Measurements from ENCODE around the gene KLHL29.

The KLHL29 gene

DNA sequence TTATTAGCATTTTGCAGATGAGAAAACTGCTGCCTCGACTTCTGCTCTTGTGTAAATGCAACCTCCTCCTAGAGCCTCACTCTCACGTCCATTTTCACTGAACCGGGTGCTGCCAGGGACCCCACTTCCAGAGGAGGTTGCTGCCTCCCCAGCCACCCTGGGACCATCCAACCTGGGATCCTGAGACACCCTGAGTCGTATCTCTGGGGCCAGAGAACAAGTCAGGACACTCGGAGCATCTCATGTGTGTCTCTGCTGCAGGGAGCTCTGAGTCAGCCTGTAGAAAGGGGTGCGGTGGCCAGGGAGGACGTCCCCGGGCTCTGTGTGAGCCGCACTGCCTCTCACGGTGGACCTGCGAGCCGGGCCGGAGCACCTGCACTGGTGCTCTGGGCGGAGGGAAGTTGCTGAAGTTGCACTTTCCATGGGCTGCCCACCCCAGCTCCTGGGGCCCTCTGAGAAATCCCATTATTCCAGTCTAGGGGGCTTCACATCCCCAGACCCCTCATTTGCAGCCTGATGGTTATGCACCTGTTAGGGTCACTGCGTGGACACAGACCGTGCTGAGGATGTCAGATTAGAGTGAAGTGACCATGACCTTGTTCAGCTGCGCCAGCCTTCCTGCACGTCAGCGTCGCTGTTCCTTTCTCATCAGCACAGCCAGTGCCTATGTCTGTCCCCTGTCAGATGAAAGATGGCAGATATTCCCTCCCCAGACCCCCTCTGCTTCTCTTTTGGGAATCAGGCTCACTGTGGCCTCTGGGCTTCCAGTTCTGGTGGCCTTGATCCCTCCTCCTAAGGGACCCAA is 230.4 kb downstream of the KLHL29 start:
- H3K9me3 ChIP-seq (replicated peaks in 1 of 2; ENCODE audit: control insufficient read depth in 2 of 2, insufficient read depth in 1 of 2, low read depth in 1 of 2, low read length in 2 of 2): peaks cover 1 to 12% of the 10 kb centered on the region in 2 donors
- H3K27ac ChIP-seq (replicated peaks; ENCODE audit: low read length): no peak overlapping the region
- no peak overlapping the region for H4K8ac ChIP-seq (ENCODE audit: low read depth, low read length)
- peak overlapping the region; percentile 70 for H2AFZ ChIP-seq (ENCODE audit: low read length)
- no peaks in the 10 kb centered on the region for H3K27me3 ChIP-seq (ENCODE audit: control insufficient read depth in 3 of 3, insufficient read depth in 3 of 3, low read depth in 1 of 3, low read length in 3 of 3)
- H3K23ac ChIP-seq (ENCODE audit: low read depth, low read length, poor library complexity): no peak overlapping the region
- no peak overlapping the region for H4K91ac ChIP-seq (ENCODE audit: low read depth, low read length, poor library complexity)
- H2BK5ac ChIP-seq (ENCODE audit: low read length): no peak overlapping the region
- H3K4me2 ChIP-seq (ENCODE audit: insufficient read depth, low read length, poor library complexity, severe bottlenecking): no peak overlapping the region
- no peak overlapping the region for H2BK15ac ChIP-seq (ENCODE audit: low read length)
- DNase-seq (ENCODE audit: low spot score): no peak
- peak overlapping the region; percentile 91 for H2AK5ac ChIP-seq (ENCODE audit: low read depth, low read length)
- peak overlapping the region; percentile 88 for H3K18ac ChIP-seq (ENCODE audit: low read length)
- H3K4ac ChIP-seq (ENCODE audit: low read length): no peak overlapping the region
- H3K4me1 ChIP-seq (ENCODE audit: control insufficient read depth in 2 of 2, insufficient read depth in 1 of 2, low read depth in 1 of 2, low read length in 2 of 2): peaks cover 20 to 47% of the 10 kb centered on the region in 2 donors
- H3K79me1 ChIP-seq (ENCODE audit: low read depth, low read length): no peaks in the 10 kb centered on the region
- H3K9ac ChIP-seq (ENCODE audit: low read depth, low read length, poor library complexity): peak overlapping the region; percentile 22
- H3K4me3 ChIP-seq (ENCODE audit: low read length in 2 of 2): no peak overlapping the region
- H3K14ac ChIP-seq (ENCODE audit: low read length): no peak overlapping the region
- H3K36me3 ChIP-seq (replicated peaks in 1 of 2; ENCODE audit: control insufficient read depth in 2 of 2, insufficient read depth in 2 of 2, low read length in 2 of 2): no peaks in the 10 kb centered on the region
- no CpG with 5 or more reads among the region's 20 CpGs for WGBS, 2 donors (ENCODE audit: extremely low coverage in 2 of 2, insufficient read length in 2 of 2, insufficient replicate concordance in 1 of 2)
- peak overlapping the region; percentile 26 for H2BK12ac ChIP-seq (ENCODE audit: low read length)
- H2BK120ac ChIP-seq (ENCODE audit: low read depth, low read length): no peak overlapping the region

DNA sequence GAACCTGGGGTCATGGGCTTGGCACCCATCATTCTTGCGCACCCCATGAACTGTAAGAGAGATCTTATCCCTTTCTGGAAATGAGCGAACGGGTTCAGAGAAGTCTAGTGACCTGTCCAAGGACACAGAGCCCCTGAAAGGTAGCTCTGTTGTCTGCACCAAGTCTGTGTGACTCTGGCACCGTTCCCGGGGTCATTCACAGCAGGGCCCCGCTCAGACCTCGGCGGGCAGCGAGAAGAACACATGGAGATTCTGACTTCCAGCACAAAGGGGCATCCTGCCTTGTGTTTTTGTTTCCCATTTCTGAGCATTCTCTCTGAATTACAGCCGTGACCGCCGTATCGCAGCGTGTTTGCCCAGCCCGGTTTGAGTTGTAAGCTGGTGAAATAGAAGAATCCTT is 231.7 kb downstream of the KLHL29 start:
- H3K9me3 ChIP-seq (replicated peaks in 1 of 2; ENCODE audit: control insufficient read depth in 2 of 2, insufficient read depth in 1 of 2, low read depth in 1 of 2, low read length in 2 of 2): peaks cover 0 to 2% of the 10 kb centered on the region in 2 donors
- no peak overlapping the region for H3K23ac ChIP-seq (ENCODE audit: low read depth, low read length, poor library complexity)
- no CpG with 5 or more reads among the region's 15 CpGs for WGBS, 2 donors (ENCODE audit: extremely low coverage in 2 of 2, insufficient read length in 2 of 2, insufficient replicate concordance in 1 of 2)
- DNase-seq (ENCODE audit: low spot score): no peak
- H3K18ac ChIP-seq (ENCODE audit: low read length): peak overlapping the region; percentile 81
- peaks cover 20 to 47% of the 10 kb centered on the region in 2 donors for H3K4me1 ChIP-seq (ENCODE audit: control insufficient read depth in 2 of 2, insufficient read depth in 1 of 2, low read depth in 1 of 2, low read length in 2 of 2)
- H3K14ac ChIP-seq (ENCODE audit: low read length): no peak overlapping the region
- H3K79me1 ChIP-seq (ENCODE audit: low read depth, low read length): no peaks in the 10 kb centered on the region
- no peaks in the 10 kb centered on the region for H3K27me3 ChIP-seq (ENCODE audit: control insufficient read depth in 3 of 3, insufficient read depth in 3 of 3, low read depth in 1 of 3, low read length in 3 of 3)
- no peak overlapping the region for H3K4me3 ChIP-seq (ENCODE audit: low read length in 2 of 2)
- no peak overlapping the region for H2BK120ac ChIP-seq (ENCODE audit: low read depth, low read length)
- no peak overlapping the region for H4K8ac ChIP-seq (ENCODE audit: low read depth, low read length)
- no peak overlapping the region for H3K27ac ChIP-seq (replicated peaks; ENCODE audit: low read length)
- H2AFZ ChIP-seq (ENCODE audit: low read length): peak overlapping the region; percentile 83
- H2BK5ac ChIP-seq (ENCODE audit: low read length): no peak overlapping the region
- no peak overlapping the region for H4K91ac ChIP-seq (ENCODE audit: low read depth, low read length, poor library complexity)
- no peak overlapping the region for H3K9ac ChIP-seq (ENCODE audit: low read depth, low read length, poor library complexity)
- H3K4ac ChIP-seq (ENCODE audit: low read length): no peak overlapping the region
- no peak overlapping the region for H2BK15ac ChIP-seq (ENCODE audit: low read length)
- H2BK12ac ChIP-seq (ENCODE audit: low read length): no peak overlapping the region
- H3K4me2 ChIP-seq (ENCODE audit: insufficient read depth, low read length, poor library complexity, severe bottlenecking): no peak overlapping the region
- H2AK5ac ChIP-seq (ENCODE audit: low read depth, low read length): no peak overlapping the region
- no peaks in the 10 kb centered on the region for H3K36me3 ChIP-seq (replicated peaks in 1 of 2; ENCODE audit: control insufficient read depth in 2 of 2, insufficient read depth in 2 of 2, low read length in 2 of 2)

DNA sequence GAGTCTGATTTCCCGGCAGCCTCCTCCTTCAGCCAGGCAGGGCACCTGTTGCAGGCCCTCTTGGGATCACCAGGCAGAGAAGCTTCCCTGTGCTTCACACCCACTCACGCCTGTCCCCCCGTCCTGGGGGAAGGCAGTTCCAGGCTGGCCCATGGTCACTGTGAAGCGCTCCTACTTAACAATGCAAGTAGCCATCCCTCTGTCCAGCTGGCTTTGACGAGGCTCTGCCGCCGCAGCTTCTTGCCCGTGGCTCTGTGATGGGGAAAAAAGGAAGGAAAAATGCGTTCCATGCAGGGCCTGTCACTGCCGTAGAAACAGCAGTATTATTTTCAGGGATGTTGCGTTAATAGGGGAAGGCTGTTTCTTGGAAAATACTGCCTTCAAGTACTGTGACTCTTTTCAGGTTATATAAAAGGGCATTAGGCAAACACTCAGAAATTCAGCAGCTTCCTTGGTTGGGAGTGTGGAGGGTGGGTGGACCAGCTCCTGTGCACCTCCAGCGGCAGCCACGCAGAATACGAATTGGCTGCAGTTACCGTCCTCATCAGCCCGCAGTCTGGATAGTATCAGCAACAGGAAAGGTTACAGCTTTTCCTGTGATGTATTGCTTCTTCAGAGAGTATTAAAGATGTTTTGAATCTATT is 232.3 kb downstream of the KLHL29 start:
- no peak overlapping the region for H3K4ac ChIP-seq (ENCODE audit: low read length)
- H2BK120ac ChIP-seq (ENCODE audit: low read depth, low read length): no peak overlapping the region
- H3K9me3 ChIP-seq (replicated peaks in 1 of 2; ENCODE audit: control insufficient read depth in 2 of 2, insufficient read depth in 1 of 2, low read depth in 1 of 2, low read length in 2 of 2): no peaks in the 10 kb centered on the region
- H3K4me2 ChIP-seq (ENCODE audit: insufficient read depth, low read length, poor library complexity, severe bottlenecking): no peak overlapping the region
- no peak overlapping the region for H2BK12ac ChIP-seq (ENCODE audit: low read length)
- no peaks in the 10 kb centered on the region for H3K79me1 ChIP-seq (ENCODE audit: low read depth, low read length)
- no CpG with 5 or more reads among the region's 16 CpGs for whole genome bisulfite sequencing, 2 donors (ENCODE audit: extremely low coverage in 2 of 2, insufficient read length in 2 of 2, insufficient replicate concordance in 1 of 2)
- H2AK5ac ChIP-seq (ENCODE audit: low read depth, low read length): peak overlapping the region; percentile 47
- H3K14ac ChIP-seq (ENCODE audit: low read length): no peak overlapping the region
- H2AFZ ChIP-seq (ENCODE audit: low read length): peak overlapping the region; percentile 83
- DNase-seq (ENCODE audit: low spot score): no peak
- H2BK15ac ChIP-seq (ENCODE audit: low read length): no peak overlapping the region
- peak overlapping the region in 1 of 2 donors; percentile 22 for H3K4me3 ChIP-seq (ENCODE audit: low read length in 2 of 2)
- H2BK5ac ChIP-seq (ENCODE audit: low read length): no peak overlapping the region
- H4K91ac ChIP-seq (ENCODE audit: low read depth, low read length, poor library complexity): no peak overlapping the region
- peaks cover 20 to 47% of the 10 kb centered on the region in 2 donors for H3K4me1 ChIP-seq (ENCODE audit: control insufficient read depth in 2 of 2, insufficient read depth in 1 of 2, low read depth in 1 of 2, low read length in 2 of 2)
- no peak overlapping the region for H4K8ac ChIP-seq (ENCODE audit: low read depth, low read length)
- H3K18ac ChIP-seq (ENCODE audit: low read length): no peak overlapping the region
- H3K9ac ChIP-seq (ENCODE audit: low read depth, low read length, poor library complexity): no peak overlapping the region
- no peaks in the 10 kb centered on the region for H3K36me3 ChIP-seq (replicated peaks in 1 of 2; ENCODE audit: control insufficient read depth in 2 of 2, insufficient read depth in 2 of 2, low read length in 2 of 2)
- H3K23ac ChIP-seq (ENCODE audit: low read depth, low read length, poor library complexity): no peak overlapping the region
- H3K27ac ChIP-seq (replicated peaks; ENCODE audit: low read length): no peak overlapping the region
- H3K27me3 ChIP-seq (ENCODE audit: control insufficient read depth in 3 of 3, insufficient read depth in 3 of 3, low read depth in 1 of 3, low read length in 3 of 3): no peaks in the 10 kb centered on the region

DNA sequence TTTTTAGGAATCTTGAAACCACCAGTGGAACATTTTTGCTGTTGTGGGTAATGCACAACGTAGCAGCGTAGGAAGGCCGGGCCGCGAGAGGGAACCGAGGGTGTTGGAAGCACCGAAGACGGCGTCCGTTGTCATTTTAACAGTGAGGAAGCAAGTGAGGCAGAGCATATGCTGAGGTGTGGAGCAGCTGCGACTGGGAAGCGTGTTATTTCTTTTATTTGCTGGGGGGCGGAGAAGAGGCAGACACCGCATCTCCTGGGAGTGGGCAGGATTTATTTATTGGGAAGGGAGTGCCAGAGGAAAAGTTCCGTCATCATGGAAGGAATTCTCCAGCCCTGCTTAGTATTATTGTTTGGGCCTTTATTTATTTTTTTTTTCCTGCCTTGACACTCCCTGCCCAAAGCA is 232.8 kb downstream of the KLHL29 start:
- Histone ChIP-seq H4K91ac (ENCODE audit: low read depth, low read length, poor library complexity) (no peak overlapping the region), H4K8ac (ENCODE audit: low read depth, low read length) (no peak overlapping the region), H3K4me1 (ENCODE audit: control insufficient read depth in 2 of 2, insufficient read depth in 1 of 2, low read depth in 1 of 2, low read length in 2 of 2) (peaks cover 20 to 47% of the 10 kb centered on the region in 2 donors), H3K14ac (ENCODE audit: low read length) (no peak overlapping the region), H3K27me3 (ENCODE audit: control insufficient read depth in 3 of 3, insufficient read depth in 3 of 3, low read depth in 1 of 3, low read length in 3 of 3) (no peaks in the 10 kb centered on the region), H3K4ac (ENCODE audit: low read length) (no peak overlapping the region), H3K4me3 (ENCODE audit: low read length in 2 of 2) (no peak overlapping the region), H2AK5ac (ENCODE audit: low read depth, low read length) (no peak overlapping the region), H2BK12ac (ENCODE audit: low read length) (no peak overlapping the region), H2AFZ (ENCODE audit: low read length) (peak overlapping the region; percentile 83), H3K9me3 (replicated peaks in 1 of 2; ENCODE audit: control insufficient read depth in 2 of 2, insufficient read depth in 1 of 2, low read depth in 1 of 2, low read length in 2 of 2) (no peaks in the 10 kb centered on the region), H3K36me3 (replicated peaks in 1 of 2; ENCODE audit: control insufficient read depth in 2 of 2, insufficient read depth in 2 of 2, low read length in 2 of 2) (no peaks in the 10 kb centered on the region), H3K18ac (ENCODE audit: low read length) (no peak overlapping the region), H3K27ac (replicated peaks; ENCODE audit: low read length) (no peak overlapping the region), H3K23ac (ENCODE audit: low read depth, low read length, poor library complexity) (no peak overlapping the region), H2BK120ac (ENCODE audit: low read depth, low read length) (no peak overlapping the region), H2BK15ac (ENCODE audit: low read length) (peak overlapping the region; percentile 33), H3K9ac (ENCODE audit: low read depth, low read length, poor library complexity) (no peak overlapping the region), H3K79me1 (ENCODE audit: low read depth, low read length) (no peaks in the 10 kb centered on the region), H3K4me2 (ENCODE audit: insufficient read depth, low read length, poor library complexity, severe bottlenecking) (no peak overlapping the region), H2BK5ac (ENCODE audit: low read length) (no peak overlapping the region)
- WGBS, 2 donors (ENCODE audit: extremely low coverage in 2 of 2, insufficient read length in 2 of 2, insufficient replicate concordance in 1 of 2): no CpG with 5 or more reads among the region's 15 CpGs
- no peak for DNase-seq (ENCODE audit: low spot score)
